Stimulated activated CD8-positive, alpha-beta memory T cell treated with anti-CD3 and anti-CD28 coated beads, Interleukin-4, amount 100 ng/mL, for 1 hour (primary cell): ENCODE data around the gene SUMF1.

Experiments used
- DNase-seq, 2 donors: peaks; one replicate each; pipeline ENCODE4 v3.0.0-alpha.2; 2020; ENCODE audit warnings: low read depth in 2 of 2, low spot score in 1 of 2

Gene SUMF1

DNA sequence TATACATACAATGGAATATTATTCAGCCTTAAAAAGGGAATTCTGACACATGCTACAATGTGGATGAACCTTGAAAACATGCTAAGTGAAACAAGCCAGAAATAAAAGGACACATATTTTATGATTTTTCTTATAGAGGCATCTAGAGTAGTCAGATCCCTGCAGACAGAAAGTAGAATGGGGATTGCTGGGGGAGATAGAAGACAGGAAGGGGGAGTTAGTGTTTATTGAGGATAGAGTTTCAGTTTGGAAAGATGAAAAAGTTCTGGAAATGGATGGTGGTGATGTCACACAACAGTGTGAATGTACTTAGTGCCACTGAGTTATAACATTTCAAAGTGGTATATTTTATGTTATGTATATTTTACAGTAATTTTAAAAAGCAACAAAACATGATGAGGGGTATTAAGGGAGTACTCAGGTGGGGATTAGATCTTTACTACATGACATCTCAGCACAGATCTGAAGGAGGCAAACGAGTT is 30.8 kb upstream of the SUMF1 start:
- no peak for DNase-seq

DNA sequence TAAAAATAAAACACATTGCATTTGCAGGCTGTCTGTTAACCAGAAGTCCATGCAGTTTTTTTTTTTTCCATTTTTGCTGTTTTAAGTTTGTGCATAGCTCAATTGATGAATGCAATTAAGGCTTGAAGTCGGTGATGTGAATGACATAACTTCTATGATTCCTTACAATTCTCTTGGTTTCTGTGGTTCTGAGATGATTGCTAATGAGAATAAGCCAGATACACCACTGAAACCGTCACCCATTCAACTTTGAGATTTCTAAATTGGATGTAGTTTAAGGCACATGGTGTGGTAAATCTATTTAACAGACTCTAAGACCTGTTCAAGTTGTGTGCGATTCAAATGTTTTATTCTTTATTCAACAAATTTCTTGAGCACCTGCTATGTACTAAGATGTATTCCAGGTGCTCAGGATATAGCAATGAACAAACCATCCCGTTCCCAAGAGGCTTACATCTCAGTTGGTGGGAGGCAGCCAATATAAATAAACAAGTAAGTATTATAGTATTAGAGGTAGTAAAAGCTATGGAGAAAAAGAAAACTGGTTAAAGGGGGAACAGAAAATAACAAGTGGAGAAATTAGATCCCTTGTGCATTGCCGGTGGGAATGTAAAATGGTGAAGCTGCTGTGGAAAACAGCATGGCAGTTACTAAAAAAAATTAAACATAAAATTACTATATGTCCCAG is 30.1 kb upstream of the SUMF1 start:
- DNase-seq: no peak

DNA sequence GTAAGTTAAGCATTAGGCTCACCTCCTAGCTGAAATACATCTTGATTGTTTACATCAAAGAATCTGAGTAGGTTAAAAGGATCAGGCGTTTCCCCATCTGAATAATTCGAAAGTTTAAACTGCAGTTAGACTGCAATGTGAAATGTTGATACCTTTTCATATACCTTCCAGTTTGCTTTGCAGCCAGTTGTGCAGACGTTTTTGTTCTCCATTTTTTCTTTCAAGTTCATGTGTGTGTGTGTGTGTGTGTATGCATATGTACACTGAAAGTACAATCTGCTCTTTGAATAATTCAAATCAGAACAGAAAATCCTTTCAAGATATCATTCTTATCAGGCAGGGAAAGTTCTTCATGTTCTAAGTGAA is 29.0 kb upstream of the SUMF1 start:
- no peak for DNase-seq

- no peak for DNase-seq
These were observed 28.4 kb upstream of the SUMF1 start for GRCh38 chr3:4495294-4496086.

- DNase-seq: no peak
These were observed 27.8 kb upstream of the SUMF1 start for GRCh38 chr3:4494895-4495264.

DNA sequence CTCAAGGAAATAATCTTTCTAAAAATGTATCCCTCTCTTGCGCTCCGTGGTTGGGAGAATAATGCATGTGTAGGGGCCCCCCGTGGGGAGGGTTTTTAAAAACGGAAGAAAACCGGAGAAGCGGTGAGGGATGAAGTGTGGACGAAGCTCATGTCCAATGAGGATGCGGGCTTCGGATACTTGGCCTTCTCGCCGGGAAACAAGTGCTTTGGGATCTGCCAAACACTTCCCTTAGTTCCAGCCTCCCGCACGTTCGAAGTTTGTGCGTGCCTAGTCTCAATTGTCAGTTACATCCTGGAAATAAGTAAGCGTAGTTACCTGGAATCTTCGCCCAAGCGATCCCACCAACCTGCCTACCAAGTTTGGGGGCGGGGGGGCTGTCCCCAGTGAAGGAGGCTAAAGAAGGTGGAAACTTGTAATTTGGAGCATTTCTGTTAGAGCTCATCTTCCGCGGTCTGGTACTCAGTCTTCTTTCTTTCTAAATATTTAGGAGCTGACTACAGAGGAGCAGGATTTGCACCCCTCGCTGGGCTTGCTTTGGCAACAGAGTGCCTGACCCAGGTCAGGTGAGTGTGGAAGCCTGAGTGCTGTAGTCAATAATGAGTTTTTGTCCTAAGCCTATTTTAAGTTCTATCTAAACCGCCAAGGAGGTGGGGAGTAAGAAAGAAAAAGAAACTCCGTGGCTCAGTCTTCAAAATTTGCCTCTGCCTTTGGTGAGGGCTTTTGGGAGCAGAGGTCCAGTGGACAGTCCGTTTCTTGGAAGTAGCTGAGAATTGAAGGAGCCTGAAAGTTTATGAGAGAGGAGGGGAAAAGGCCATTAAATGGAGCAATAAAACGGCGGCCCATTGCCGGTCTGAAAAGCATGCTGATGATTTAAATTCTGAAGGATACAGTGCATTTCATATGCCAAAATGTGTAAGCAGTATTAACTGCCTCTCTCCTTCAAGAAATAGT is 27.1 kb upstream of the SUMF1 start:
- no peak for DNase-seq

DNA sequence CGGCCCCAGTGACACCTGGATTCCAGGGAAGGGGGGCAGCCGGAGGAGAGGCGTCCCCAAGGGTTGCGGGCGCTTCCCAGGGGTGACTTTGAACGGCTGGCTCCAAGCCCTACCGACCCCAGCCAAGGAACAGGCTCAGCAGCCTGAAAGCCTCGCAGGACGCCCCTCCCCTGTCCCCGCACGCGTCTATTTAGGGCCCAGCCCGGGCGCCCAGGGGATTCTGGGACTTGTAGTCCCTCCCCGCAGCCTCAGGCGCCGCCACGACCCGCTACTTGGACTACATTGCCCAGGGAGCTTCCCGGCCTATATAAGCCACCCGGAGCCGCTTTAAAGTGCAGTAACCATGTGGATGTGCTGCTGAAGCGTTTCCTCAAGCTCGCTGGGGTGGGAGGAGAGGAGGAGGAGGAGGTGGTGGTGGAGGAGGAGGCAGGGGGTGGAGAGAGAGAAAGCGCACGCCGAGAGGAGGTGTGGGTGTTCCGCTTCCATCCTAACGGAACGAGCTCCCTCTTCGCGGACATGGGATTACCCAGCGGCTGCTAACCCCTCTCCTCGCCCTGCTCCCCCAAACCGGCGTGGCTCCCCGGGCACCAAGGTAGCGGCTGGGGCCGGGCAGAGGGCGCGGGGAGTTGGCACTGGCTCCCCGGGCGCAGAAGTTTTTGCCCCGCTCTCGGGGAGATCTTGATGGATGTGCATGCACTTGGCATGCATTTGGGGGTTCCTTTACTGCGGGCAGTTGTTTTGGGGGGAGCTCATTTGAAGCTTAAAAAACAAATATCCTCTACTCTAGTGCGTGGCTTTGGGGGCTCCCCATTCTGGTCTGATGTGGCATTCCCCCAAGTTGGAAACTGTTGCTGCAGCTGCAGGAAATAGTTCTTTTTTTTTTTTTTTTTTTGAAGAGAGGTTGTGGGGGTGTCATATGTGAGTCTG is 26.2 kb upstream of the SUMF1 start, which contains the start of gene ITPR1:
ITPR1 (plus strand) TSS at position 335 of the 927 bp plus-strand sequence. CDS start 23,144 bp downstream, outside the sequence.
- DNase-seq: peak; percentile 96 to 98

DNA sequence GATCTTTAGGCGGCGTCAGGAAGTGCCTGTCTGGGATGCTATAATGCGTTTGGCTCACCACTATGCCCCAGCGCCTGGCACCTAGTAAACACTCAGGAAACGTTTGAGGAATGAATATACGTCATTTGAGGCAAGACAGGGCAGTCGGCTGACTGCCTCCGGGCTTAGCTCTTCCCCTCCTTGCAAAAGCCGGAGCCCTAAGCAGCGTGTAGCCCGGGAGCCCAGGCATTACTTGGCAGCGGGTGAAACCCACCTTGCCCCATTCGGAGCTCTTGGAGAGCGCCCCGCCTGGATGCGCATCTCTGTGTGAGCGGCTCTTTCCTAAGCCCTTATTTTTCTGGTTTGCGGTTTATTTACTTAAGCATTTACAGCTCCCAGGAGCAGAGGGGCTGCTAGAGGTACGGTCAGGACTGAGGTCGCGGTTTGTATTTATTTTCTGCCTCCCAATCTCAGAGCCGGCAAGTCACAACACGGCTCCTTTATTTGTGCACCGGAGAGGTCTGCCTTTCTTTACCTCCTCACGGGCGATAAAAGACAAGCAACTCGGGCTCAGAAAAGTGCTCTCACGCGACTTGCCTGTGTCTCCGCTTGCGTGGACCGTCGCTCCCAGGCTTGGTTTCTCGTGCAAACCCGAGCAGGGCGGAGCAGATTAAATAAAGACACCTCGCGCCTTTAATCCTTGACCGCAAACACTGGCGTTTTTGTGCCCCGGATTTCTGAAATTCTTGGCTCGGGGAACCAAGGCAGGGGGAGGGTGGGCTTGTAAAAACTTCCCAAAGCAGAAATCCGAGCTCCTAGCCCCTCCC is 25.3 kb upstream of the SUMF1 start:
- DNase-seq: no peak

GRCh38 chr3:4491855-4492207 is 24.8 kb upstream of the SUMF1 start:
- DNase-seq: no peak

DNA sequence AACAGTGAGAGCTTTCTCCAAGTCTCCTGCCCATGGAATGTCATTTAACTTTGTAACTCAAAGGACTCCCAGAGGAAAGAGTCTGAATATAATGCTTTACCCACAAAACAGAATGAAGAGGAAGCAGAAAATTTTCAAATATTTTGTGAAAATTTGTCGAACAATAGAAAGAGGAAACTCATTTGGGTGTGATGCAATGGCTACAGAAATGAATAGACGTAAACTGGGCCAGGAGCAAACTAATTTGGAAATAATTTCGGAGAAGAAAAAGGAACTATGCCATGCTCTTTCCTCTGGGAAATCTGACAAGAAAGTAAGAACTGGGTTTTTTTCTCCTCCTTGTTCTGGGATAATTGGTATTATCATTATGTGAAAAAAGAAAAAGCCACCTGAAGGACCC is 11.2 kb upstream of the SUMF1 start:
- DNase-seq: no peak

DNA sequence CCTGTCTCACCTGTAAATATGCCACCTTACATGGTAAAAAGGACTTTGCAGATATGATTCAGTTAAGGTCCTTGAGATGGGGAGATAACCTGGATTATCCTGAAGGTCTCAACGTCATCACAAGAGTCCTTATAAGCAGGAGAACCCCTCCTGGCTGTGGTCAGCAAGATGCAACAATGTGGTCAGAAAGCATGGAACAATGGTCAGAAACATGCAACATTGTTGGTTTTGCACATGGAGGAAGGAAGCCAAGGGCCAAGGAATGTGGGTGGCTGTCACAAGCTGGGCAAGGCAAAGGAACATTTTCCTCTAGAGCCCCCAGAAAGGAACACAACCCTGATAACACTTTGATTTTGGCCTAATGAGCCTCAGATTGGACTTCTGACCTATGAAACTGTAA is 9.4 kb upstream of the SUMF1 start:
- DNase-seq: no peak

DNA sequence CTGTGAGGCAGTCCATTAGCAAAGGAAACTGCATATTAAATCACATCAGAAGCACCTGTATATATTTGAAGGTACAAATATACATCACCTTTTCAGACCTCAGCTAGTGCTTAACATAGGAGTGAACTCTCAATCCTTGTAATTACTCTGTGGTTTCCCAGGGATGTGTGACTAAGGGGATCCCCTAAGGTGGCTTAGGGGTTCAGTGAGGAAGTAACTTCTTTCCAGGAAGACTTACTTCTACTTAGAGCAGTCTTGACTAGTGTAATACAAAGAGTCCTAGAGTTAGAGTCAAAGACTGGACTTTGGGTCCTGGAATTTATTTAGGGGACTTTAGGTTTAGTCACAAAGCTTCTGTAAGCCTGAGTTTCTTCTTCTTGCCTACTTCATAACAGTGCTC is 8.7 kb upstream of the SUMF1 start:
- no peak for DNase-seq

DNA sequence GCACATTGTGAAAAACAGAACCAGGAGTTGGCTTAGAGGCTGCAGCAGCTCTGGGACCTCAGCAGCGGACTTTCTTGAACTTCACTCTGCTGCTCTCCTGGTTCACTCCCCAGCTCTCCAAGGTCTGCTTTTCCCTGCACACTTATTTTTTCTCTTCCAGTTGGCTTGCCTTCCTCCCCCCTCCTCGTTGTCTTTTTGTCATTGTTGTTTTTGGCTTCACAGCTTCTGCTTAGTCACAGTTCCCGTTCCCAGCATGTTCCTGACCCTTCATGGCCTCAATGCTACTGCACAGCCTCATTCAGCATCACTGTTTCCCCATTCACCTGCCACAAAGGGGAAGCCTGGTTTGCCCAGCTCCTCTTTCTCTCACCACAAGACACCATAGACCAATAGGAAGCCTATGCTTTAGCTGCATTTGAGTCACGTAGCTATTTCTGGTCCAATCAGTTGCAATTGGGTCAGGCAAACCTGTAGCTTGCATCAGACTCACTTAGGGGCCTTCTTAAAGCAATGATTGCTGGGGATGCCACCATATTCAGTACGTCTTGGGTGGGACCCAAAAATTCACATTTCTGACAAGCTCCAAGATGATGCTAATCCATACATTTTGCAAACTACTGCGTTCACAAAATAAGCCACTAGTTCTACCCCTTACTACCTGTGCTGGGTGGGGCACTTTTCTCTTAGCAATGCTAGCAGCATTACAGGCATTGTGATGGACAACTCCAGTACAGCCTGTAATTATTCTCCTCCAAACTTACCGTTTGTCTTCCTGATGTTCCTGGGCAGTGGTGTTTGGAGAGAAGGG is 7.8 kb upstream of the SUMF1 start:
- no peak for DNase-seq

DNA sequence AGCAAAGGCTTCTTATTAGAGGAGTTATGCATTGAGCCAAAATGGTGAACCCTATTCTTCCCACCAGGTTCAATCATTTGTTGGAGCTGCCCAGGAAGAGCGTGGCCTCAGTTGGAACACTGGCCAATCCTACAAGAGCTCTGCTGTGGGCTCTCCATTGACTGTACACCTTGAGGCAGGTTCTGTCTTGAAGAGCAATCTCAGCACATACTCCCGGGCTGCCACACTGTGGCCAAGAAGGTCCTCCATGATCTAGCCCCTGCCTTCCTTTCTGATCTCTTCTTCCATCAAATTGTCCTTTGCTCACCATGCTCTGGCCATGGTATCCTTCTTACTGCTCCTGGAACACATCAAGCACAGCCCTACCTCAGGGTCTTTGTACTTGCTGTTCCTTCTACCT is 5.7 kb upstream of the SUMF1 start:
- no peak for DNase-seq

- no peak for DNase-seq
These were observed 5.2 kb upstream of the SUMF1 start for GRCh38 chr3:4472312-4472711.

GRCh38 chr3:4471907-4472306 is 4.8 kb upstream of the SUMF1 start:
- DNase-seq: no peak

DNA sequence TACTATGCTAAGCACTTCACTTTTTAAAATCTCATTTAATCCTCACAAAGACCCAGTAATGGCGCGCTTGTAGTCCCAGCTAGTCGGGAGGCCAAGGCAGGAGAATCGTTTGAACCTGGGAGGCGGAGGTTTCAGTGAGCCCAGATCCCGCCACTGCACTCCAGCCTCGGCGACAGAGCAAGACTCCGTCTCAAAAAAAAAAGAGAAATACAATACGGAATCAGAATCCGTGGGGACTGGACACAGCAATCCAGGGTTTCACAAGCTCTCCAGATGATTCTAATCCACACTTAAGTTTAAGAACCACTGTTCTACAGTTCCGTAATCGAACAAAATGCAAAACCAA is 426 bp upstream of the SUMF1 start:
- no peak for DNase-seq

- no peak for DNase-seq
These were observed 2.5 kb downstream of the SUMF1 start for GRCh38 chr3:4464576-4464975.
